Kidney (tissue), 14 donors: ENCODE data around the gene SNAP47. TPM values are rescaled to one million over a fixed set of nuclear protein-coding genes. Genes with fewer than 3 reads are reported as not detected.

Source experiments
- DNase-seq, 5 donors: peaks; one replicate each; pipeline ENCODE4 v3.0.0-alpha.2; 2013 to 2020
- FAIRE-seq: peaks from 2 replicates; lab custom pipeline; 2012; peaks lifted over from hg19 to GRCh38; lab: Jason Lieb, UNC
- H3K27ac ChIP-seq, 2 donors: one replicate each; pipeline ENCODE4 v1.7.0; 2013; ENCODE audit warnings: low read depth in 2 of 2, low read length in 2 of 2, inconsistent platforms in 1 of 2
- H3K27me3 ChIP-seq: one replicate; pipeline ENCODE4 v1.7.1; 2013; ENCODE audit warnings: low read length, inconsistent platforms; ENCODE audit not compliant: control insufficient read depth, insufficient read depth
- H3K36me3 ChIP-seq, 3 donors: one replicate each; pipeline versions ENCODE4 v1.7.0 to v1.7.1; 2013; ENCODE audit warnings: low read length in 3 of 3, control low read depth in 1 of 3, inconsistent platforms in 1 of 3; ENCODE audit not compliant: insufficient read depth in 3 of 3, control insufficient read depth in 2 of 3
- H3K4me1 ChIP-seq, 3 donors: one replicate each; pipeline versions ENCODE4 v1.7.0 to v1.7.1; 2013; ENCODE audit warnings: low read length in 3 of 3, inconsistent platforms in 1 of 3, low read depth in 1 of 3; ENCODE audit not compliant: control insufficient read depth in 2 of 3, insufficient read depth in 2 of 3
- H3K4me3 ChIP-seq, 3 donors: one replicate each; pipeline versions ENCODE4 v1.7.0 to v1.8.1; 2013; ENCODE audit warnings: low read length in 3 of 3, control low read depth in 1 of 3, inconsistent platforms in 1 of 3
- H3K9ac ChIP-seq, 3 donors: one replicate each; pipeline versions ENCODE4 v1.7.0 to v1.7.1; 2013; ENCODE audit warnings: low read length in 3 of 3, control low read depth in 1 of 3, inconsistent platforms in 1 of 3
- H3K9me3 ChIP-seq, 3 donors: one replicate each; pipeline versions ENCODE4 v1.7.0 to v1.7.1; 2013; ENCODE audit warnings: low read length in 3 of 3, control low read depth in 1 of 3, inconsistent platforms in 1 of 3; ENCODE audit not compliant: control insufficient read depth in 2 of 3, insufficient read depth in 1 of 3
- CTCF ChIP-seq: IDR thresholded peaks from 3 replicates; pipeline ENCODE4 v1.5.1; 2012; ENCODE audit warnings: mild to moderate bottlenecking, moderate library complexity, borderline replicate concordance; ENCODE audit not compliant: insufficient read depth; ENCODE audit errors: extremely low read depth
- intact Hi-C: fragments of 100-400 bp; cut with DNase I; formaldehyde crosslinking; loops from one replicate; pipeline ENCODE4 v1.11.1; 2022
- polyA plus RNA-seq: library from polyadenylated mRNA; stranded (reverse); fragments of 350-450 nt; fragmentation: Illumina TruSeq; extraction: RNeasy Lipid Tissue Mini Kit (QIAGEN cat#74804); gene quantifications from one replicate; pipeline ENCODE4 v1.2.3, GENCODE V29; 2014; ENCODE audit warnings: low read depth, low replicate concordance; ENCODE audit not compliant: insufficient read depth
- total RNA-seq: library from RNA; stranded (reverse); fragmentation: NEBNext Ultra II Directional; extraction: Animal tissue kit (Norgen Biotek cat#: 25700); gene quantifications from one replicate; pipeline ENCODE4 v1.2.1, GENCODE V29; 2021
- donor health status: control.
- donor health status: control.
- donor health status: control.
- donor health status: control.
- donor health status: control.
- donor health status: DM: yes; HTN: yes; CAD: no.
- donor health status: Normal renal cell carcinoma (clear cell type).

Gene SNAP47
- total and polyA plus RNA-seq, 2 donors from 2014 or later = 31.6 to 32.4 TPM

GRCh38 chr1:227769047-227769935 lies 34.1 kb downstream of the SNAP47 start:
- Histone ChIP-seq H3K27me3 (no peaks in the 10 kb centered on the region), H3K9ac (no peak overlapping the region), H3K9me3 (peaks cover 0 to 2% (median 0%) of the 10 kb centered on the region in 3 donors), H3K4me1 (peaks cover 0 to 7% (median 0%) of the 10 kb centered on the region in 3 donors), H3K27ac (no peak overlapping the region), H3K36me3 (peaks cover 5 to 17% (median 8%) of the 10 kb centered on the region in 3 donors), H3K4me3 (no peak overlapping the region)
- FAIRE-seq (no peak), DNase-seq (peak in 1 of 5 donors; percentile 51)
- TF ChIP-seq CTCF = no peak
- intact Hi-C loops = loop anchor here (10.0 kb wide), 1 partner anchor 176 kb away; the partner anchor contains the start of gene WNT9A

- no peak overlapping the region for H3K9ac ChIP-seq
- H3K27me3 ChIP-seq = no peaks in the 10 kb centered on the region
- intact Hi-C loops = loop anchor here (10.0 kb wide), 1 partner anchor 175 kb away; the partner anchor contains the start of gene WNT9A
- H3K36me3 ChIP-seq = peaks cover 5 to 17% (median 8%) of the 10 kb centered on the region in 3 donors
- FAIRE-seq = no peak
- H3K27ac ChIP-seq = no peak overlapping the region
- H3K4me3 ChIP-seq = no peak overlapping the region
- H3K4me1 ChIP-seq = peaks cover 0 to 7% (median 0%) of the 10 kb centered on the region in 3 donors
- peak in 1 of 5 donors; percentile 51 for DNase-seq
- no peak for TF ChIP-seq CTCF
- peaks cover 0 to 2% (median 0%) of the 10 kb centered on the region in 3 donors for H3K9me3 ChIP-seq
Measured at GRCh38 chr1:227769936-227770494, 34.8 kb downstream of the SNAP47 start.

GRCh38 chr1:227770812-227771211 lies 35.6 kb downstream of the SNAP47 start:
- H3K27ac ChIP-seq = no peak overlapping the region
- intact Hi-C loops = no loop called here
- no peak overlapping the region for H3K9ac ChIP-seq
- peaks cover 0 to 2% (median 0%) of the 10 kb centered on the region in 3 donors for H3K9me3 ChIP-seq
- peaks cover 0 to 7% (median 0%) of the 10 kb centered on the region in 3 donors for H3K4me1 ChIP-seq
- peak in 1 of 5 donors; percentile 55 for DNase-seq
- H3K4me3 ChIP-seq = no peak overlapping the region
- peaks cover 5 to 17% (median 8%) of the 10 kb centered on the region in 3 donors for H3K36me3 ChIP-seq
- no peak for TF ChIP-seq CTCF
- no peaks in the 10 kb centered on the region for H3K27me3 ChIP-seq
- no peak for FAIRE-seq
